ENCODE results near the gene STPG3.

STPG3 gene

DNA sequence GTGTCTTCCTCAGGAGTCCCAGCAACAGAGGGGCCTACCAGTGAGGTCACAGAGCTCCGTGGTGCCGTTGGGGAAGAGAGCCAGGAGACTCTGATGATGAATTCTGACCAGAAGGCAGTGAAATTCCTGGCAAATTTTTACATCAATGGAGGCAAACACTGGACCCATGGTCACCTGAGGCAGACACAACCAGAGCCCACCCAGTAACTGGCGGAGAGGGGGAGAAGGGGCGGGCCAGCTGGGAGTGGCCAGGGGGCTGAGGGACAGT, at the start of gene STPG3:
STPG3 (plus strand) TSS at position 93 of the 268 bp plus-strand sequence; CDS start at position 94, 1 bp downstream.
- DNase-seq (ENCODE audit: low read depth, low spot score): no peak

DNA sequence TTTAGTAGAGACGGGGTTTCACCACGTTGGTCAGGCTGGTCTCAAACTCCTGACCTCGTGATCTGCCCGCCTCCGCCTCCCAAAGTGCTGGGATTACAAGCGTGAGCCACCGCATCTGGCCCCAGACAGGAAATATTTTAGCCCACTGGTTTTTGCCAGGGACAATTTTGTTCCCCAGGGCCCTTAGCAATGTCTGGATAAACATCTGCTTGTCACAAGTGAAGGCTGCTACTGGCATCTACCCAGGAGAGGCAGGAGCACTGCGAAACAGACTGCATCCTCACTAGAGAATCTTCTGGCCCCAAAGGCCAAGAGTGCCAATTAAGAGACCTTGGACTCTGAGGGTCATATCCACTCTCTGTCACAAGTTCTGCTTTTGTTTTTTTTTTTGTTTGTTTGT, 48.1 kb upstream of the STPG3 start:
- no peak for DNase-seq (ENCODE audit: low read depth, low spot score)

GRCh38 chr9:137204731-137205125, 46.4 kb upstream of the STPG3 start:
- no peak for DNase-seq (ENCODE audit: low read depth, low spot score)

DNA sequence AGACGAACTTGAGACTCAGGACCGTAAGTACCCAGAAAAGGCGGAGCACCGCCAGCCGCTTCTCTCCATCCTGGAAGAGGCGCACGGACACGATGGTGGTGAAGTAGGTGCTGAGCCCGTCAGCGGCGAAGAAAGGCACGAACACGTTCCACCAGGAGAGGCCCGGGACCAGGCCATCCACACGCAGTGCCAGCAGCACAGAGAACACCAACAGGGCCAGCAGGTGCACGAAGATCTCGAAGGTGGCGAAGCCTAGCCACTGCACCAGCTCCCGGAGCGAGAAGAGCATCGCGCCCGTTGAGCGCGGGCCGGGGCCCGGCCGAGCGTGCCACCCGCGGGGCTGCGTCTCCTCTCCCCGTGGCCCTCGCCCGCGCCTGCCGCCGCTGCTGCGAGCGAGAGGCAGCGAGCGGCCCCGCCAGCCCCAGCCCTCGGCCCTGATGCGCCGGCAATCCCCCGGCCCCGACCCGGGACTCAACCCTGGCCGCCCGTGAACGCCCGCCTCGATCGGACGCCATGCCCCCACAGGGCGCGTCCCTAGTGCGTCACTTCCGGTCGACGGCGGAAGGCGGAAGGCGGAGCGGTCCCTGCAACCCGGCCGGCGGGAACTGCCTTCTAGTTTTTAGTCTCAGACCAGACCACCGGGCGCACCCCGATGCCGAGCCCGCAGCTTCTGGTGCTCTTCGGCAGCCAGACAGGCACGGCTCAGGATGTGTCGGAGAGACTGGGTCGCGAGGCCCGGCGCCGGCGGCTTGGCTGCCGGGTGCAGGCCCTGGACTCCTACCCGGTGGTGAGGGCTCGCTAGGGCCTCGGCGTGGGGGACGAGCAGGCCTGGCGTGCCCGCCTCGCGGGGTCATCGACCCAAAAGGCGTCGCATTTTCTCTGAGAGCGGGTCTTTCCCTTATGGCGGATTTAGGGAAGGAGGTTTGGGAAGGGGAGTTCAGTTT, 45.7 kb upstream of the STPG3 start, which contains the start of the genes NDOR1 and TMEM203:
NDOR1 (plus strand) TSS at position 575 of the 944 bp plus-strand sequence; CDS start at position 653, 78 bp downstream.
TMEM203 (minus strand) TSS at position 523 of the 944 bp plus-strand sequence; CDS start at position 289, 234 bp downstream.
- peak; percentile 90 for DNase-seq (ENCODE audit: low read depth, low spot score)

DNA sequence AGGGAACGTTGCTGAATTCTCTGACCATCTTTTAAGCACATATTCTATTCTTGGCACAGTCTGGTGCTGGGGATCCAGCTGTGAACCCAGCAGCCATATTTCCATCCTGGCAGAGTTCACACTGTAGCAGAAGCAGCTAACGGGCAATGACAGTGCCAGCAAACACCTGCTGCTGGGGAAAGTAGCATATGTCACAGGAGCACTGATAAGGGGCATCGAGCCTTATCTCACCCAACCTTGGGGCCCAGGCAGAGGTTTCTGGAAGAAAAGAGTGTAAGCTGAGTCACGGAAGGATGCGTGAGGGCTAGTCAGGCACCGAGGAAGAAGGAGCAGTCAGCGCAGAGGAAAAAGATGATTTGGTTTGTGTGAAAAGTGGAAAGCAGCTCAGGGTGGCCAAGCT, 44.5 kb upstream of the STPG3 start:
- DNase-seq (ENCODE audit: low read depth, low spot score): no peak

GRCh38 chr9:137211532-137211931, 39.6 kb upstream of the STPG3 start:
- no peak for DNase-seq (ENCODE audit: low read depth, low spot score)

- DNase-seq (ENCODE audit: low read depth, low spot score): no peak
Observed at GRCh38 chr9:137212520-137212919, 38.6 kb upstream of the STPG3 start.

DNA sequence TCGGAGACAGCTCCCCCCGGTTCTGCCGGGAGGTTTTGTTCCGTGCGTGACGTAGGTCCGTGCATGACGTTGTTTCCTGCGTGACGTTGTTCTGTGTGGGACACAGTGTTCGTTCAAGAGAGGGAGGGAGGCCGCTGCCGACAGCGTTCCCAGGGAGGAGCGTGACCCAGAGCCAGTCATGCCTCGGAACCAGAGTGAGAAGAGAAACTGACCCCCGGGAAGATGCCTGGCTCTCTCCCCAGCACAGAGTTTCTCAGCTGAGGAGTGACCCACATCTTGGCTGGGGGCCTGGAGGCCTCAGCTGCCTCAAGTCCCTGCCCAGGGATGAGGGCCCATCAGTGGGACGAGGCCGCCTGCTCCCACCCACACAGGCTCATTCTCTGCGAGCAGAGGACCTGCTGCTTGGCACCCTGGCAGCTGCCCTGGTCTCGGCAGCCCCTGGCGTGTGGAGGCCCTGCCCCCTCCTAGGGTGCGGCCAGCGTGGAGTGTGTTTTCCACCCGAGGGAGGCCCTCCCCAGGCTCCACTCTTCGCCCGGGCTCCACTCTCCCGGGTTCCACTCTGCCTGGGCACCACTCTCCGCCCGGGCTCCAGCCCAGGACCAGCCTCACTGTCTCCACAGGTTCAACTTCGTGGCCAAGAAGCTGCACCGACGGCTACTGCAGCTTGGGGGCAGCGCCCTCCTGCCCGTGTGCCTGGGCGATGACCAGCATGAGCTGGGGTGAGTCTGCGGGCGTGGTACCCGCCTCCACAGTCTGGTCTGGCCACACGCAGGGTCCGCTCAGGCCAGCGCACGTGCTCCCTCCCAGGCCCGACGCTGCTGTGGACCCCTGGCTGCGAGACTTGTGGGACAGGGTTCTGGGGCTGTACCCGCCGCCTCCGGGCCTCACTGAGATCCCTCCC, 37.7 kb upstream of the STPG3 start:
- no peak for DNase-seq (ENCODE audit: low read depth, low spot score)

DNA sequence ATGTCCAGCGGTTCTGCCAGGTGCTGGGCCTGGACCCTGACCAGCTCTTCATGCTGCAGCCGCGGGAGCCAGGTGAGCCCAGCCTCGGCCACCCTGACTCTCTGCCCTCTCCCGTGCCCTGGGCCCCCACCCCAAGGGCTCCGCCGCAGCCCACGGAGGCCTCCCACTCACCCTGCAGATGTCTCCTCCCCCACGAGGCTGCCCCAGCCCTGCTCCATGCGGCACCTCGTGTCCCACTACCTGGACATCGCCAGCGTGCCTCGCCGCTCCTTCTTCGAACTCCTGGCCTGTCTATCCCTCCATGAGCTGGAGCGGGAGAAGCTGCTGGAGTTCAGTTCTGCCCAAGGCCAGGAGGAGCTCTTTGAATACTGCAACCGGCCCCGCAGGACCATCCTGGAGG, 36.5 kb upstream of the STPG3 start:
- DNase-seq (ENCODE audit: low read depth, low spot score): no peak

GRCh38 chr9:137215196-137215986, 35.7 kb upstream of the STPG3 start:
- DNase-seq (ENCODE audit: low read depth, low spot score): no peak

DNA sequence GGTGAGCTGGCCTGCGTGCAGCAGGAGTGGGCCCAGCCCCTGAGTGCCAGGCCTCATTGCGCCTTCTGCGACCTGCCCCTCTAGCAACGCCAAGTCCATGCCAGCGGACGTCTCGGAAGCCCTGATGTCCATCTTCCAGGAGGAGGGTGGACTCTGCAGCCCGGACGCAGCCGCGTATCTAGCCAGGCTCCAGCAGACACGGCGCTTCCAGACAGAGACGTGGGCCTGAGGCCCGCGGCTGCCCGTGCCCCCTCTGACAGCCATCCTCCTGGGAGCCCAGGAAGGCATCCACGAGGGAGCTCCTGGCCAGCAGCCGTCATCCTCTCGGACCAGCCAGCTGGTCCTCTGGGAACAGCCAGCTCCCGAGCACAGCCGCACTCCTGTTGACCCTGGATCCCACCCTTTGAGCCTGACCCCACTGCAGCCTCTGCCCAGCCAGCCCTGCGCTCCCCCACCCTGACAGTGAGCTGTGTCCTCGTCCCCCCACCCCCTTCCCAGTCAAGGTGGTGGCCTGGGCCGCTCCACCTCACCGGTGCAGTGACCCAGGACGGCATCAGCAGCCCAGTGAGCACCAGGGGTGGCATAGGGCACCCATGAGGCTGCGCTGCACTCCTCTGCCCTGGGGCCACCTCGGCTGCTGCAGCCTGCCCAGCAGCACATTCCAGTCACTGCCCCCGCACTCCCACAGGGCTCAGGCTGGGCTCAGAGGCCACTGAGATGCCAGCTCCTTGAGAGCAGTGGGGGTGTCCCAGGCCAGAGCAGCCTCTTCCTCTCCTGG, 34.7 kb upstream of the STPG3 start:
- DNase-seq (ENCODE audit: low read depth, low spot score): no peak

DNA sequence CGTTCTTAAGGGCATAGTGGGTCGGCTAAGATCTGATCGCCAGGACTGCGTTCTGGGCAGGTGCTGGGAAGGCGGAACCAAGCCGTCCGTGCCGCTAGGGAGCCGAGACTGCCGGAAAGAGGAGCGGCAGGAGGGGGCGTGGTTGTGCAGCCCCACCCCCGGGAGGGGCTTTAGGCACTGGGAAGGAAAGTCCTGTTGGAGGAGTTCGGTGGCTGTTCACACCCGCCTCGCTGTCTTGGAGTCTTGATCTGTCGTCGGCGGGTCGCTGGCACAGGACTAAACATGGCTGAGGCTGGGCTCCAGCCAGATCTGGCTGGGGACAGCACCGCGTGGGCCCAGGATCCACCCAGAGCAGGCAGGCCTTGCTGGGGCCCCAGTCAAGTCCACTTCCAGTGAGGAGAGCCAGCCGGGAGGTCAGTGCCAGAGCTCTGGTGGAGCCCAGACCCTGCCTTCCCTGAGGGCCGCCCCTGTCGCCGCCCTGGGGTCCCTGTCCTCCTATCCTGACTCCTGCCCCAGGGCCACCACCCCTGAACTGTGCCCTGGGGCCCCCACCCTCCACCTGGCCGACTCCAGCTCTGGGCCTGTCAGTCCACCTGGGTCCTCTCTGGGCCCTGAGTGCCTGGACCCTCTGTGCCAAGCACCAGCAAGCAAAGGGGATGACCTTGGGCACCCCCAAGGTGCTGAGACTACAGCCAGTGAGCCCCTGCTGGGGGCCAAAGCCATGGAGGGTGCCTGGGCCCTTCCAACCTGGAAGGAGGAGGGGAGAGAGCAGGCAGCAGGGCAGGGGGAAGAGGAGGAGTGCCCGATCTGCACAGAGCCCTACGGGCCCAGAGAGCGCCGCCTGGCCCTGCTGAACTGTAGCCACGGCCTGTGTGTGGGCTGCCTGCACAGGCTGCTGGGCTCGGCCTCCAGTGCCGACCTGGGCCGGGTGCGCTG, 33.5 kb upstream of the STPG3 start:
- peak; percentile 85 for DNase-seq (ENCODE audit: low read depth, low spot score)

- DNase-seq (ENCODE audit: low read depth, low spot score): no peak
Observed at GRCh38 chr9:137218212-137218753, 32.8 kb upstream of the STPG3 start.

GRCh38 chr9:137218754-137219271, 32.3 kb upstream of the STPG3 start:
- DNase-seq (ENCODE audit: low read depth, low spot score): peak; percentile 51

DNA sequence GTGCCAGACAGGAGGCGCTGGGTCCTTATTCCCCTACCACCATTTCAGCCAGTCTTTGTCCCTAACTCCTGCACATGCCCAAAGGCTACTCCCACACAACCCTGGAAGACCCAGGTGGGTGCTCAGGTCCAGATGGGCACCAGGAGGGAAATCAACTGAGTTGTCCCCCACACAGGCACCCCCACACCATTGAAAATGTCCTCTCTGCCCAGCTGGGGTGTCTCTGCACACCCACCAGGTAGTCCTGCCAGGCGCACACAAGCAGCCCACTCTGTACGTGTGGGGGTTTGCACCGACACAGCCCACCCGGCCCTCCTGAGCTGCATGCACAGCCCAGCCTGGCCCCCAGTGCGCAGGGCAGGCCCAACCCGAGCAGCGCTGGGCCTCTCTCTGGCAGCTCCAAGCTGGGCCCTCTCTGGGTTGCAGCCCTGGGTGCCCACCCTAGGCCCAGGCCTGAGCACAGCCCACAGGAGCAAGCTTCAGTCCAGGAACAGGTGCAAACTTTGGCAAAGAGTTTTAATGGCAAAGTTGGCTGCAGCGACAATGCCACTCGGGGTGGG, 31.2 kb upstream of the STPG3 start:
- DNase-seq (ENCODE audit: low read depth, low spot score): no peak

DNA sequence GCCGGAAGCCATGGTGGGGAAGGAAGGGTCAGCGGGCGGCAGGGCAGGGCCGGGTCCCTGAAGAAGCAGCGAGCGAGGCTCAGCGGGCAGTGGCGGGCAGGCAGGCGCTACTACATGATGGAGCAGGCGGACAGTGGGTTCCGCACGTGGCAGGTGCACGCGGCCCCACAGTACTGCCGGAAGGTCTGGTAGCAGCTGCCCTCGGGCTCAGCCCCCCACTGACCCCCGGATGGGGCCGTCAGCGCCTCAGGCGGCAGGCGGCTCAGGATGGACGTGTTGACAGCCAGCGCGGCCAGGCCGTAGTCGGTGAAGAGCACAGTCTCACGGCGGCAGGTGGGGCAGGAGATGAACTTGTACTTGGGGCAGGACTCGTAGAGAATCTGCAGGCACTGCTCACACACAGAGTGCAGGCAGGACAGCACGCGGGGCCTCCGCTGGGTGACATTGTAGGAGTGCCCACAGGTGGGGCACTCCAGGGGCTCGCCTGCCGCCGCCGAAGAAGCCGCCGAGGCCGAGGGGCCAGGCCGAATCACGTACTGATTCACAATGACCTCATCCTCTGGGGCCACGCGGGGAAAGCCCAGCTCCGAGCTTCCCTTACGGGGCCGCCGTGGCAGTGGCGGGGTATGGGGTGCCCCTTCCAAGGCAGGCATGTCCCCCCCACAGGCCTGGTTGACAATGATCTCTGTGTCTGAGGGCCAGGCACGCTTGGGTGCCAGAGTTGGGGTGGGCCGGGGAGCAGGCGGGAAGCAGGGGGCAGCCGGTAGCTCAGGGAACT, 30.6 kb upstream of the STPG3 start:
- no peak for DNase-seq (ENCODE audit: low read depth, low spot score)

- no peak for DNase-seq (ENCODE audit: low read depth, low spot score)
Observed at GRCh38 chr9:137221095-137221505, 30.0 kb upstream of the STPG3 start.

DNA sequence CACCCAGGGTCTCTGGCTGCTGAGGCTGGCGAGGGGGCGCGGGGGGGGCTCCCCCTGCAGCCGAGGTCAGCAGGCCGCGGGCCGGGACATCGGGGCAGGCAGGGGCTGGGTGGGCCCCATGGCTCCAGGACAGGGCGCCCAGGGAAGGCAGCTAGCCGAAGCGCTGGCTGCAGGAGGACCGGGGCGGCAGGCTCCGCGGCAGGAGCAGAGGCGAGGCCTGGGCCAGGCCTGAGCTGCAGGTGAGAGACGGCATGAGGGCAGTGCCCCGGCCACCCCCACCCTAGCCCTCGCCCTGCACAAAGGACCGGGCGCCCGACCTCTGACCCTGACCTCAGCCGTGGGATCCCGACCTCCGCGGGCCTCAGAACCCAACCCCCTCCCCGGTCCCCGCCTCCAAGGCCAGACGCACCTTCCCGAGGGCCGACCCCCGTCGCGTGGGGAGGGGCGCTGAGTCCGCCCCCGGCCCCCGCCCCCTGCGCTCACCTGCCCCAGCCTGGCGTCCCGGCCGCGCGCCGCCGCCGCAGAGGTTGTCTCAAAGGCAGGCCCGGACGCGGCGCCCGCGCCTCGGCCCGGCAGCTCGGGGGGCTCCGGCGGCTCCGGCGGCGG, 29.5 kb upstream of the STPG3 start:
- no peak for DNase-seq (ENCODE audit: low read depth, low spot score)
